ENCODE measurements around the gene CPA2. TPM values are rescaled to one million over a fixed set of nuclear protein-coding genes. Genes with fewer than 3 reads are reported as not detected.

CPA2 gene
- total RNA-seq, 1 donor from 2014 or later = 0.14 TPM

DNA sequence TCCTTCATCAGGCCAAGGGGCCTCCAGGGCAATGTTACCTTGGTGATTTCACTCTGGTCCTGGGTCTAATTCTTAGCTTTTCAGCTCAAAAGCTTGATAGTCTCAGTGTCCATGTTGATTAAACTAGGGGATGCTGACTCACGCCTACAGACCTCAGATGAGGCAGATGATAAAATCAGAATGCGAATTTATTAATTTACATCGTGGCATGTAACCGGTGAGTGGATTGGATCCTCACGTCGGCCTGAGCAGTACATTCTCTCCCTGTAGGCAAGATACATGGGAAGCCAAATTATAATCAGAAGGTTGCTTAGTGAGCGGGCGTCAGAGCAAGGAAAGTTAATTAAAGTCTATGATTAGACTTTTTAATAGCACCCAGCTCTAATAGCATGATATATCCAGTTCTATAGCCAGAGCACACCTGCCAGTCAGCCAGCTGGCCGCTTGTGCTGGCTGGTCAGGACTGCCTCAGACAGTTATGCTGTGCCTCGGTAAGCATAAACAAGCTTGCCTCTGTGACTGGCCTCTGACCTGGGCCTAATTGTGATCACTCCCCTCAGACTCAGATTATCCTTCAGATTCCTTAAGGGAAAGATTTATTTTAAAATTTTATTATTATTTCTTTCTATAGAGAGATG, 57.8 kb downstream of the CPA2 start:
- Mint-ChIP-seq H3K27ac (no peak overlapping the region), H3K4me3 (no peak overlapping the region), H3K9me3 (no peaks in the 10 kb centered on the region), H3K27me3 (no peaks in the 10 kb centered on the region), H3K36me3 (ENCODE audit: low read depth) (no peaks in the 10 kb centered on the region), H3K4me1 (no peaks in the 10 kb centered on the region)
- intact Hi-C loops (cut with micrococcal nuclease) = no loop called here
- DNase-seq = no peak

DNA sequence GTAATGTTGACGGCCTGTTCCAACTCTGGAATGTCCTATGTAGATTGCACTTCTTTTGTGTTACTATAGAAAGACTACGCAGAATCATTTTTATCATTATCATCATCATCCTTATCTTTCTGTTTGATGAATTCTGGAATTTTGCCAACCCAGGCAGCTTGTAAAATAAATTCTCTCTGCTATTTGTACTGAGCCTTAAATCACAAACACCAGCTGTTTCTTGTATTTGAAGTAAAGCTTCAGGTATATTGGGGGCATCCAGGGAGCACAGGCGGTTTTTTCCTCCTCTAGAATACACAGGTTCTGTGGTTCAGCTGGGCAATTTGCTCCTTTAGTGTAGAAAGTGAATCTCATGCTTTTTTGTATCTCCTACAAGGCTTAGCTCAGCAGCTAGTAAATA, 63.0 kb downstream of the CPA2 start:
- no peaks in the 10 kb centered on the region for H3K4me1 Mint-ChIP-seq
- no peaks in the 10 kb centered on the region for H3K27me3 Mint-ChIP-seq
- H3K27ac Mint-ChIP-seq = no peak overlapping the region
- H3K36me3 Mint-ChIP-seq (ENCODE audit: low read depth) = no peaks in the 10 kb centered on the region
- DNase-seq = no peak
- H3K4me3 Mint-ChIP-seq = no peak overlapping the region
- H3K9me3 Mint-ChIP-seq = no peaks in the 10 kb centered on the region
- intact Hi-C loops (cut with micrococcal nuclease) = no loop called here

DNA sequence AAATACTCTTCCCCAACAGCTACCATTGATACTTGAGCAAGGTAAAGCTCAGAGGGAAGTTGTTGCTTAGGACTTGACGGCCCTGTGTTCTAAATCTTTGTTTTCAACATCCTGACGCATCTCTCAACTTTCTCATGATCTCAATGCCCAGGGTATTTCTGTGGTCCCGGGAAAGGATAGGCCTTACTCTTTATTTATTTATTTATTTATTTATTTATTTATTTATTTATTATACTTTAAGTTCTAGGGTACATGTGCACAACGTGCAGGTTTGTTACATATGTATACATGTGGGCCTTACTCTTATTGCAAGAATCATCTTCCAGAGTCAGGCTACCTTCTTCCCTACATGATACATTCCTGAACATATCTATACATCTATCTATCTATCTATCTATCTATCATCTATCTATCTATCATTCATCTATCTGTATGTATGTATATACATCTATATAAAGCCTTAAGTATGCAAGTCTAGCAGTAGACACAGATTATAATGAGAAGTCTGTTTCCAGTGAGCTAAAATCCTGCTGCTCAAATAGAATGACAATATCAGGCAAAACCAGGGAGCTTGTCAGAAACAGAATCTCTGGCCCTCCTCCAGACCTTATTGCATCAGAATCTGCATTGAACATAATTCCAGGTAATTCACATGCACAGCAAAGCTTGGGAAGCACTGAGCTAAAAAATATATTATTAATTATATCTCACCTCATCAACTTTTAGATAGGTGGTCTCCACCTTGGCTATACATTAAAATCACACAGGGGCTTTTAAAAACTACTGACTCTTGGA, 65.8 kb downstream of the CPA2 start:
- Mint-ChIP-seq H3K4me3 (no peak overlapping the region), H3K27ac (no peak overlapping the region)
- intact Hi-C loops (cut with micrococcal nuclease) = no loop called here

DNA sequence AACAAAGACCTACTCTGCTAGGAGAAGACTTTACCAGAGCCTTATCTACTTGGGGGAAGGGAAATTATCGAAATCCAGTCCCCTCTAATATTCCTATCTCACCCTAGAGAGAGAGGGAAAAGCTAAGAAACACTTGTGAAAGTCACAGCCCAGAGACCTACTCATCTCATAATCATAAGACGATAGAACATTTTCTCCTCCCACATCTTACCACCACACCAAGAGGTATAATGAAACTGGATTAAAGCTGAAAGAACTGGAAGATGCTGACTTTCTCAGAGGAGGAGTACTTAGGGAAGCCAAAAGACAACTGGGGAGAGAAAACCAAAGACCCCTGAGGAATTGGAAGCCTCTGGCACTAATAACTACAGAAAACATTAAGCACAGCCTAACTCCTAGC, 67.2 kb downstream of the CPA2 start:
- no peaks in the 10 kb centered on the region for H3K27me3 Mint-ChIP-seq

More for the DNA sequence above, 65.8 kb downstream of the CPA2 start:
- no peaks in the 10 kb centered on the region for H3K9me3 Mint-ChIP-seq
- no peaks in the 10 kb centered on the region for H3K27me3 Mint-ChIP-seq
- DNase-seq = no peak
- no peaks in the 10 kb centered on the region for H3K4me1 Mint-ChIP-seq
- H3K36me3 Mint-ChIP-seq (ENCODE audit: low read depth) = no peaks in the 10 kb centered on the region

DNA sequence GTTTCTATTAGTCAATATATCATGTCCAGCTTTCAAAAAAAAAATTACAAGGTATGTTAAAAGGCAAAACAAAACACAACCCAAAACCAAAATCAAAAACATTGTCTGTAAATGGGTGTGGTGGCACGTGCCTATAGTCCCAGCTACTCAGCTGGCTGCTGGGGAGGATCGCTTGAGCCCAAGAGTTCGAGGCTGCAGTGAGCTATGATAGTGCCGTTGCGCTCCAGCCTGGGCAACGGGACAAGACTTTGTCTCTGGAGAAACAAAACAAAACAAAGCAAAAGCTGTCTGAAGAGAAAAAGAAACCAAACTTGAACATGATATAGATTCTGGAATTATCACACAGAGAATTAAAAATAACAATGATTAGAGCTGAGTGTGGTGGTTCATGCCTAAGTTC, 67.6 kb downstream of the CPA2 start:
- no peaks in the 10 kb centered on the region for H3K9me3 Mint-ChIP-seq

More for the DNA sequence above, 67.2 kb downstream of the CPA2 start:
- H3K4me1 Mint-ChIP-seq = no peaks in the 10 kb centered on the region
- H3K36me3 Mint-ChIP-seq (ENCODE audit: low read depth) = no peaks in the 10 kb centered on the region
- no peaks in the 10 kb centered on the region for H3K9me3 Mint-ChIP-seq
- no peak overlapping the region for H3K27ac Mint-ChIP-seq
- intact Hi-C loops (cut with micrococcal nuclease) = no loop called here
- no peak overlapping the region for H3K4me3 Mint-ChIP-seq
- DNase-seq = no peak

DNA sequence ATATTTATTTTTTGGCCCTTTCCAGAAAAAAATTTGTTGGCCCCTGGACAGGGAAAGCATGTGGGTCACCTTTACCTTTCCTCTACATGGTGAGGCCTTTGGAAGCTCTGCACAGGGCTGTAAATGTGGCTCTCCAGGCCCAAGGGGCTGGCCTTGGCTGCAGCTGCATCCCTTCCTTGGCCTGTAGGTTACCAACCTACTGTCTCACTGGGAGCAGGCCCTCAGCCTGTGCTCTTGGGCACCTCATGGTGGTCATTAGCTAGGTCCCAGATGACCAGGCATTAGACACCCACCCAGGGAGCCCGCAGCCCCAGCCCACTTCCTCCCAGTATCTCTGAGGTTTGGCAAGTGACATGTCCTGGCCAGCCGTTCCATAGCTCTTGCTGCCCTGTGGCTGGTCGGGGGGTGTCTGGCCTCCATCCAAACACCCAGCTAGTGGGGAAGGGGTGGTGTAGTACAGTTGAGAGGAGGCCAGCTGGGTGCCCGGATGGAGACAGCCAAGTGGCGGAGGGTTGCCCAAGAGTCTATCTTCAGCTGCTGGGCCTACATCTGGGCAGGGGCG, 70.8 kb downstream of the CPA2 start:
- Mint-ChIP-seq H3K4me1 (no peaks in the 10 kb centered on the region), H3K27me3 (no peaks in the 10 kb centered on the region), H3K9me3 (no peaks in the 10 kb centered on the region), H3K27ac (no peak overlapping the region), H3K36me3 (ENCODE audit: low read depth) (no peaks in the 10 kb centered on the region), H3K4me3 (no peak overlapping the region)
- intact Hi-C loops (cut with micrococcal nuclease) = no loop called here
- DNase-seq = no peak

More for the DNA sequence above, 67.6 kb downstream of the CPA2 start:
- intact Hi-C loops (cut with micrococcal nuclease) = no loop called here
- Mint-ChIP-seq H3K4me3 (no peak overlapping the region), H3K27ac (no peak overlapping the region), H3K4me1 (no peaks in the 10 kb centered on the region), H3K36me3 (ENCODE audit: low read depth) (no peaks in the 10 kb centered on the region), H3K27me3 (no peaks in the 10 kb centered on the region)
- DNase-seq = no peak

DNA sequence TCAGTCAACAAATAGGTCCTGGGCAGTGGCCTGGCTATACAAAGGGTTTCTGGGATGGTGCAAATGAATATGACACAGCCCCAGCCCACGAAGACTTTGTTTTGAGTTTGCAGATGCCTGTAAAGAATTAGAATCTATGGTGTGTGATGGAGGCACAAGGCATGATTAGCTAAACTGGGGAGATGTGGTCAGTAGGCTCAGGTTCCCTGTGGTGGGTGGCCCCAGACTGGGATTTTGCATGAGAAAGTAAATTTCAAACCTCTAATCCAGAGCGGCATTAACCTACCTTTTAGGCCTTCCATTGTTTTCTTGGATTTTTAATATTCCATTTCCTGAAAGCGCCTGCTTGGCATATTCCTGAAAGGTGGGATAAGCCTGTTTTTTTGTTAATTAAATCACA, 71.6 kb downstream of the CPA2 start:
- no peak for DNase-seq
- no peak overlapping the region for H3K4me3 Mint-ChIP-seq
- intact Hi-C loops (cut with micrococcal nuclease) = no loop called here
- no peaks in the 10 kb centered on the region for H3K27me3 Mint-ChIP-seq
- no peaks in the 10 kb centered on the region for H3K4me1 Mint-ChIP-seq
- H3K9me3 Mint-ChIP-seq = no peaks in the 10 kb centered on the region
- no peak overlapping the region for H3K27ac Mint-ChIP-seq
- H3K36me3 Mint-ChIP-seq (ENCODE audit: low read depth) = no peaks in the 10 kb centered on the region

Other genes starting within 250 kb of the CPA2 start
- gene ZC3HC1, start 215.5 kb upstream of the CPA2 start, total RNA-seq = 25.0 and 26.0 TPM in 2 replicates
- gene KLHDC10, start 196.3 kb upstream of the CPA2 start, total RNA-seq = 14.4 and 16.8 TPM in 2 replicates
- gene TMEM209, start 61.5 kb upstream of the CPA2 start, total RNA-seq = 48.2 and 52.9 TPM in 2 replicates
- gene SSMEM1, start 59.0 kb upstream of the CPA2 start, total RNA-seq = not detected in 2 replicates
- not detected in 2 replicates for gene CPA4, start 26.3 kb downstream of the CPA2 start, total RNA-seq
- gene CPA5, start 78.0 kb downstream of the CPA2 start, total RNA-seq = 0.47 and 0.93 TPM in 2 replicates
- gene CPA1, start 113.6 kb downstream of the CPA2 start, total RNA-seq = not detected in 2 replicates
- gene CEP41, start 174.2 kb downstream of the CPA2 start, total RNA-seq = 14.3 and 16.7 TPM in 2 replicates
- gene MEST, start 225.2 kb downstream of the CPA2 start, total RNA-seq = 4.1 and 5.8 TPM in 2 replicates

Measured in activated CD4-positive, alpha-beta T cell treated with anti-CD3 and anti-CD28 coated beads, Interleukin-2, amount 10 ng/mL, durations not matched to agents 24 days and 14 days (primary cell).